Nephron (organoid): ENCODE measurements around the gene HOXA7.

ENCODE experiments used
- H3K27ac Mint-ChIP-seq, 3 experiments: 2 replicates each; pipeline ENCODE4 v1.8.0; 2020; ENCODE audit warnings: mixed read lengths in 3 of 3, mild to moderate bottlenecking in 2 of 3, moderate library complexity in 1 of 3
- H3K27me3 Mint-ChIP-seq: 2 replicates; pipeline ENCODE4 v1.8.0; 2021; ENCODE audit warnings: low read depth, mild to moderate bottlenecking, moderate library complexity, mixed read lengths
- H3K36me3 Mint-ChIP-seq: 2 replicates; pipeline ENCODE4 v1.8.0; 2020; ENCODE audit warnings: low read depth, mixed read lengths
- H3K4me1 Mint-ChIP-seq: 2 replicates; pipeline ENCODE4 v1.8.0; 2020; ENCODE audit warnings: mixed read lengths
- H3K4me3 Mint-ChIP-seq, 3 experiments: 2 replicates each; pipeline ENCODE4 v1.8.0; 2020; ENCODE audit warnings: mild to moderate bottlenecking in 3 of 3, mixed read lengths in 3 of 3, moderate library complexity in 2 of 3
- H3K9me3 Mint-ChIP-seq: 2 replicates; pipeline ENCODE4 v1.8.0; 2020; ENCODE audit warnings: mixed read lengths
- TF ChIP-seq, protein P1 (sequence below), 3 experiments: fragments of 200-600 bp; sonication (generic); IDR thresholded peaks; one replicate each; pipeline ENCODE4 v1.5.0; 2021; ENCODE audit warnings: antibody characterized with exemption in 3 of 3; ENCODE audit not compliant: unreplicated experiment in 3 of 3

The HOXA7 gene

DNA sequence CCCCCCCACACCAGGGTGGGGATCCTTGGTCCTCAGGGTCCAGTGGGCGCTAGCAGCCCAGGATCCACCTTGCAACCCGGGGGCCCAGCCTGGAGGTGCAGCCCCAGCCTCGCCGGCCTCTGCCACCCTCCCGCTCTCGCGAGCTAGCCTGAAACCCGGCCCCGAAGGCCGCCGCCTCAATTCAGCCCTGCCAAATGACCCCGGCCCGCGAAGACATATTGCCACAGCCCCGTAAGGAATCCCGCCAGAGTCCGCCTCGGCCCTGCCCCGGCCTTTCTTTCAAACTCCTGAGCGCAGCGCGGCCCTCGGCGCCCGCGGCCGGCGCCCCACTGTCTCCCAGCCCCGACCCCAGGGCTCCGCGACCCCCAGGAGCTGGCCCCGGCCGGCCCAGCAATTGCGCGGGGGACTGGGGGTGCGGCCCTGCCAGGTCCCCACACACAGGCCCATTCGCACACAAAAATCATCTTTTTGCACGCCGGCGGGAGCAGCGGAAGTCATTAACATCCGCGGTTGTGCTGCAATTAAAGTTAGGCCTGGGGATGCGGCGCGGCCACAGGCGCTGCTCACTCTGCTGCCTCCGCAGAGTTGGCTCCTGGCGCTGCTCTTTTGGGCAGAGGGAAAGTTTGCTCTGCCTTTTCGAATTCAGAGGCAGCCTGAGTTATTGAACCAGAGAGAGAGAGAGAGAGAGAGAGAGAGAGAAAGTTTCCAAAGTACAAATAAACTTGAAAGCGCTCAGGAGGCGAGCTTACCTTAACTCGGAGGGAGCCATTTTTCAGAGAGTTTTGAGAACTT, 16.9 kb downstream of the HOXA7 start:
- Mint-ChIP-seq H3K36me3 (peaks cover 68% of the 10 kb centered on the region), H3K4me1 (peaks cover 86% of the 10 kb centered on the region), H3K27ac (peak overlapping the region; percentile 98 to 100 (median 99)), H3K4me3 (peak overlapping the region; percentile 95 to 98 (median 96)), H3K9me3 (no peaks in the 10 kb centered on the region), H3K27me3 (peaks cover 10% of the 10 kb centered on the region)
- TF ChIP-seq, protein P1, sequence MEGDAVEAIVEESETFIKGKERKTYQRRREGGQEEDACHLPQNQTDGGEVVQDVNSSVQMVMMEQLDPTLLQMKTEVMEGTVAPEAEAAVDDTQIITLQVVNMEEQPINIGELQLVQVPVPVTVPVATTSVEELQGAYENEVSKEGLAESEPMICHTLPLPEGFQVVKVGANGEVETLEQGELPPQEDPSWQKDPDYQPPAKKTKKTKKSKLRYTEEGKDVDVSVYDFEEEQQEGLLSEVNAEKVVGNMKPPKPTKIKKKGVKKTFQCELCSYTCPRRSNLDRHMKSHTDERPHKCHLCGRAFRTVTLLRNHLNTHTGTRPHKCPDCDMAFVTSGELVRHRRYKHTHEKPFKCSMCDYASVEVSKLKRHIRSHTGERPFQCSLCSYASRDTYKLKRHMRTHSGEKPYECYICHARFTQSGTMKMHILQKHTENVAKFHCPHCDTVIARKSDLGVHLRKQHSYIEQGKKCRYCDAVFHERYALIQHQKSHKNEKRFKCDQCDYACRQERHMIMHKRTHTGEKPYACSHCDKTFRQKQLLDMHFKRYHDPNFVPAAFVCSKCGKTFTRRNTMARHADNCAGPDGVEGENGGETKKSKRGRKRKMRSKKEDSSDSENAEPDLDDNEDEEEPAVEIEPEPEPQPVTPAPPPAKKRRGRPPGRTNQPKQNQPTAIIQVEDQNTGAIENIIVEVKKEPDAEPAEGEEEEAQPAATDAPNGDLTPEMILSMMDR (IDR thresholded peaks at IDR 0.05; ENCODE audit: unreplicated experiment in 3 of 3) = no peak

DNA sequence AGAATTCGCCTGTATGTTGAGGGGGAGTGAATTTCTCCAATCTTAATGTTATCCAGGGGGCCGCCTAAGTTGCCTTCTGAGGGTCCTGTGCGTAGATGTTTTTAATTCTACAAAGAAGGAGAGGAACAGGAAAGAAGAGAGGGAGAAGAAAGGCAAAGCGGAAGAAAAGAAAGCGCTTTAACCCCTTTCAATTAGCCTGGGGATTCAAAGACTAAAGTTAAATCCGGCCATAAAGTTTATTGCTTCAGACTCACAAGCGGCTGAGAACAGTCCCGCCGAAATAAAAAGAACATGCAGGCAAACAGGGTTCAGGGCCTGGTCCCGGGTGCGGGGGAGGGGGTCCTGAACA, 17.5 kb downstream of the HOXA7 start:
- Mint-ChIP-seq H3K27ac (peak overlapping the region; percentile 89 to 100 (median 99)), H3K27me3 (peaks cover 10% of the 10 kb centered on the region), H3K4me3 (peak overlapping the region; percentile 88 to 98 (median 95)), H3K36me3 (peaks cover 68% of the 10 kb centered on the region), H3K9me3 (no peaks in the 10 kb centered on the region), H3K4me1 (peaks cover 86% of the 10 kb centered on the region)
- TF ChIP-seq, protein P1 (IDR thresholded peaks at IDR 0.05; ENCODE audit: unreplicated experiment in 3 of 3) = no peak

DNA sequence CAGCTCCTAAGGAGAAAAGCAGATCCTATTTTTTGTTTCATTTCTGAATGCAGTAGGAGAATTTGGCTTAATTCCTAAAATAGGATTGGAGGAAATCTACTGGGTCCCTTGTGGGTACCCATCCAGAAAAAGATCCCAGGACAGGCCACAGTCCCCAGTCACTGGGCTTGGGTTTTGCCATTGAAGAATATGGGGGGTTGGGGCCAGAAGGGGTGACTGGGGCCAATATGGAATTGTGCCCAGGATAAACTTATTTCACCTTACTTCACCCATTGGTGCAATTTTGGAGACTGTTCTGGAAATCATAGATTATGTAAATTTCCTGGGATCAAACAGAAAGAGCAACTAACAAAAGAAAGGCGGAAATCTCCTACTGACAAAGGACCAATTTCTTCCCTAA, 18.0 kb downstream of the HOXA7 start:
- peaks cover 86% of the 10 kb centered on the region for H3K4me1 Mint-ChIP-seq
- TF ChIP-seq, protein P1 (IDR thresholded peaks at IDR 0.05; ENCODE audit: unreplicated experiment in 3 of 3) = no peak
- H3K4me3 Mint-ChIP-seq = peak overlapping the region; percentile 88 to 98 (median 95)
- H3K36me3 Mint-ChIP-seq = peaks cover 67% of the 10 kb centered on the region
- H3K27ac Mint-ChIP-seq = peak overlapping the region; percentile 89 to 100 (median 99)
- H3K9me3 Mint-ChIP-seq = no peaks in the 10 kb centered on the region
- peaks cover 10% of the 10 kb centered on the region for H3K27me3 Mint-ChIP-seq

DNA sequence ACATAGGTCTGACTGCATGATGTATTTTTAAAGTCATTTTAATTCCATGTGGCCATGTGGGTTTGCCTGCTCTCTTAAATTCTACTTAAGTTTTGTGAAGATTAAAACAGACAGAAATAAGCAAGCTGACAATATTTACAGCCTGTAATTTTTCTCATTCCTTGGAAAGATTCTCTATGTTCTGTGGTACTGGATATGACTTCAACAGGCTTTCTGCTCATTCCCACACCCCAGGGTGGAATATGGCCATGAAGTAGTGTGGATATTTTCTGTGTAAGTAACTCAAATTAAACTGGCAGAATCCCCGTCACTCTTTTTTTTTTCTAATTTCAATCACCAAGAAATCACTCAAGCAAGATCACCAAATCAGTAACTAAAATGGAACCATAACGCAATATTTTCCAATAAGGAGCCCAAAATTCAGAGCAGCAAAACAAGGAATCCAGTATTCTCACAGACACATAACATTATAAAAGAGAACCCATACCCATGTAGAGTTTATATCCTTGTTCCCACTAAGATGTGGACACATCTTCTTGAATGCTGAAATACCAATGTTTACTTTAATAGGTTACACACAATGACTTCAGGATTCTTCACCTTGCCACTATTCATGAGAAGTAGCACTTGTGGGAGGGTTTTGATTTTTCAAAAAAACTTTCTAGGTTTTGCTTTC, 18.7 kb downstream of the HOXA7 start:
- Mint-ChIP-seq H3K4me3 (peak overlapping the region; percentile 88 to 98 (median 95)), H3K27ac (peak overlapping the region; percentile 89 to 100 (median 99)), H3K27me3 (peaks cover 9% of the 10 kb centered on the region), H3K36me3 (peaks cover 66% of the 10 kb centered on the region), H3K9me3 (no peaks in the 10 kb centered on the region), H3K4me1 (peaks cover 91% of the 10 kb centered on the region)
- TF ChIP-seq, protein P1 (IDR thresholded peaks at IDR 0.05; ENCODE audit: unreplicated experiment in 3 of 3) = no peak

DNA sequence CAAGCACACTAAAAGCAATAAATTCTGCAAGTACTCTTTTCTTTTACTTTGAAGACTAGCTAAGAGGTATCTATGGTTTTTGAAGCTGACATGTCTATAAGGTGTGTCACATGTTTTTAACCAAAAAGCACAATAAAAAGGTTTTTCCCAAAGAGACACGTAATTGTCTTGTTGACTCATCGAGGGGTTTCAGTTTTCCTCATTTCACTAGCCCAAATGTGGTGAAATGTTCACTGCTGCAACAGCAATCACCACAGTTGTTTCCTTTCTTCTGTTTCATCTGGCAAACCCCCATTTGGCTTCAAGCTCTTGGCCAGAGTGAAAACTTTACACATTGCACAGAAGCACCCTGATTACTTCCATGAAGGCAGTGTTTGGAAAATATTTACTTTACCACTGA, 22.1 kb downstream of the HOXA7 start:
- TF ChIP-seq, protein P1 (IDR thresholded peaks at IDR 0.05; ENCODE audit: unreplicated experiment in 3 of 3) = no peak
- H3K27me3 Mint-ChIP-seq = no peaks in the 10 kb centered on the region
- peak overlapping the region; percentile 70 to 95 (median 77) for H3K4me3 Mint-ChIP-seq
- H3K4me1 Mint-ChIP-seq = peaks cover 82% of the 10 kb centered on the region
- peaks cover 36% of the 10 kb centered on the region for H3K36me3 Mint-ChIP-seq
- H3K9me3 Mint-ChIP-seq = no peaks in the 10 kb centered on the region
- peak overlapping the region; percentile 89 to 99 (median 92) for H3K27ac Mint-ChIP-seq
